GM12878 (cell line): ENCODE results near the gene GLB1L2. TPM values are rescaled to one million over a fixed set of nuclear protein-coding genes. Genes with fewer than 3 reads are reported as not detected.

Experiments used
- ATAC-seq: fragments of 200-7000 bp; cut with Tn5 transposase; 3 replicates; pipeline ENCODE4 v1.9.1; 2020; ENCODE audit warnings: mild to moderate bottlenecking, moderate library complexity
- BruUV-seq: library from RNA; stranded (reverse); fragments of 400-500 nt; replicated peaks from 2 replicates; lab custom pipeline; 2021; lab: Mats Ljungman, UMichigan
- CTCF ChIA-PET: fragments of 300-600 bp; sonication (Branson Sonifier 250); formaldehyde crosslinking; extraction: SDS; loops from one replicate; lab custom pipeline; 2021; ENCODE audit warnings: inconsistent platforms; lab: Yijun Ruan, JAX
- POLR2A ChIA-PET: fragments of 350-600 bp; formaldehyde crosslinking; extraction: SDS; loops from one replicate; lab custom pipeline; 2021; ENCODE audit warnings: inconsistent platforms; lab: Charles Lee
- RAD21 ChIA-PET: fragments of 300-600 bp; sonication (Branson Sonifier 250); formaldehyde crosslinking; loops from one replicate; lab custom pipeline; 2023; ENCODE audit warnings: antibody characterized with exemption; ENCODE audit not compliant: unreplicated experiment; lab: Charles Lee
- SMC1A ChIA-PET: fragments of 300-600 bp; sonication (Branson Sonifier 250); formaldehyde crosslinking; loops from one replicate; lab custom pipeline; 2023; ENCODE audit not compliant: unreplicated experiment, uncharacterized antibody; lab: Charles Lee
- DNase-seq: peaks from one replicate; pipeline ENCODE4 v3.0.0-alpha.2; 2011; ENCODE audit warnings: low read depth, low spot score
- FAIRE-seq: peaks from 3 replicates; lab custom pipeline; 2011; peaks lifted over from hg19 to GRCh38; lab: Jason Lieb, UNC
- H2AFZ ChIP-seq: 2 replicates; pipeline ENCODE4 v1.6.0; 2011; ENCODE audit warnings: low read depth, low read length, control low read depth; ENCODE audit not compliant: control insufficient read depth
- H3K27ac ChIP-seq: 2 replicates; pipeline ENCODE4 v1.5.1; 2011; ENCODE audit warnings: control low read depth; ENCODE audit not compliant: control insufficient read depth, insufficient read depth
- H3K27me3 ChIP-seq, 2 experiments: replicated peaks in 1 of 2; 2 replicates each; pipeline versions ENCODE4 v1.6.0 to v1.6.1; 2011; ENCODE audit warnings: low read length in 1 of 2; ENCODE audit not compliant: control insufficient read depth in 2 of 2, insufficient read depth in 2 of 2
- H3K36me3 ChIP-seq, 2 experiments: 2 replicates each; pipeline ENCODE4 v1.5.1; 2011; ENCODE audit warnings: low read length in 1 of 2; ENCODE audit not compliant: control insufficient read depth in 2 of 2, insufficient read depth in 2 of 2
- H3K4me1 ChIP-seq: 2 replicates; pipeline ENCODE4 v1.6.1; 2011; ENCODE audit warnings: mild to moderate bottlenecking, low read length, moderate library complexity, mixed read lengths; ENCODE audit not compliant: control insufficient read depth, insufficient read depth
- H3K4me2 ChIP-seq: 2 replicates; pipeline ENCODE4 v1.6.0; 2011; ENCODE audit warnings: control low read depth; ENCODE audit not compliant: control insufficient read depth, insufficient read depth
- H3K4me3 ChIP-seq: fragments of 200-600 bp; sonication (generic); 2 replicates; pipeline ENCODE4 v1.5.1; 2016
- H3K79me2 ChIP-seq: 2 replicates; pipeline ENCODE4 v1.6.0; 2011; ENCODE audit warnings: low read length; ENCODE audit not compliant: control insufficient read depth, insufficient read depth
- H3K9ac ChIP-seq: 2 replicates; pipeline ENCODE4 v1.8.0; 2011; ENCODE audit warnings: low read length, control low read depth, mixed read lengths; ENCODE audit not compliant: control insufficient read depth, insufficient read depth
- H3K9me3 ChIP-seq: replicated peaks from 3 replicates; pipeline ENCODE4 v1.5.1; 2011; ENCODE audit warnings: mild to moderate bottlenecking, low read length; ENCODE audit not compliant: control insufficient read depth, insufficient read depth
- H4K20me1 ChIP-seq: 2 replicates; pipeline ENCODE4 v1.6.0; 2011; ENCODE audit not compliant: control insufficient read depth, insufficient read depth
- ATF2 ChIP-seq: IDR thresholded peaks from 2 replicates; pipeline ENCODE4 v1.6.1; 2012; ENCODE audit warnings: low read length, inconsistent platforms
- CHD1 ChIP-seq: IDR thresholded peaks from 2 replicates; pipeline ENCODE4 v1.6.1; 2012; ENCODE audit warnings: low read depth, low read length, improper control_type of control experiment
- CHD4 ChIP-seq: fragments of 200-600 bp; sonication (generic); IDR thresholded peaks from 2 replicates; pipeline ENCODE4 v1.6.1; 2016; ENCODE audit warnings: mild to moderate bottlenecking
- CREB1 ChIP-seq: IDR thresholded peaks from 2 replicates; pipeline ENCODE4 v1.6.1; 2012; ENCODE audit warnings: low read depth, mild to moderate bottlenecking, inconsistent platforms
- ETV6 ChIP-seq, 2 experiments: fragments of 450-650 bp in 1 of 2; IDR thresholded peaks in 1 of 2; conservative IDR thresholded peaks in 1 of 2; 2 replicates each; pipeline ENCODE4 v1.6.1; 2014; ENCODE audit warnings: antibody characterized with exemption in 1 of 2, borderline replicate concordance in 1 of 2, low read depth in 1 of 2, mild to moderate bottlenecking in 1 of 2, moderate library complexity in 1 of 2
- GATAD2B ChIP-seq: fragments of 450-650 bp; conservative IDR thresholded peaks from 2 replicates; pipeline ENCODE4 v1.6.1; 2017; ENCODE audit warnings: low read depth, mild to moderate bottlenecking, moderate library complexity
- IRF5 ChIP-seq: fragments of 450-650 bp; IDR thresholded peaks from 2 replicates; pipeline ENCODE4 v1.6.1; 2017; ENCODE audit warnings: borderline replicate concordance
- KAT2A ChIP-seq: conservative IDR thresholded peaks from 2 replicates; pipeline ENCODE4 v1.6.1; 2011; ENCODE audit warnings: low read depth, low read length; ENCODE audit not compliant: control insufficient read depth
- MAX ChIP-seq: IDR thresholded peaks from 2 replicates; pipeline ENCODE4 v1.6.1; 2012; ENCODE audit warnings: low read depth, low read length, improper control_type of control experiment
- MTA2 ChIP-seq: fragments of 450-650 bp; IDR thresholded peaks from 2 replicates; pipeline ENCODE4 v1.6.1; 2016; ENCODE audit warnings: low read depth, mild to moderate bottlenecking, moderate library complexity
- NFXL1 ChIP-seq: fragments of 450-650 bp; IDR thresholded peaks from 2 replicates; pipeline ENCODE4 v1.6.1; 2017; ENCODE audit warnings: antibody characterized with exemption, mild to moderate bottlenecking, borderline replicate concordance
- RELB ChIP-seq: fragments of 450-650 bp; IDR thresholded peaks from 2 replicates; pipeline ENCODE4 v1.6.1; 2017; ENCODE audit warnings: low read depth, mild to moderate bottlenecking, moderate library complexity
- SRF ChIP-seq, 2 experiments: IDR thresholded peaks; 2 replicates each; pipeline ENCODE4 v1.6.1; 2011; ENCODE audit warnings: low read depth in 2 of 2, low read length in 2 of 2, mild to moderate bottlenecking in 1 of 2, moderate library complexity in 1 of 2
- TCF7 ChIP-seq: IDR thresholded peaks from 2 replicates; pipeline ENCODE4 v1.6.1; 2014; ENCODE audit warnings: antibody characterized with exemption, borderline replicate concordance
- ZNF687 ChIP-seq: fragments of 450-650 bp; IDR thresholded peaks from 2 replicates; pipeline ENCODE4 v1.6.1; 2017; ENCODE audit warnings: mild to moderate bottlenecking, moderate library complexity
- WGBS: methylation state at CpG from one replicate; pipeline ENCODE4 v1.1.6; 2016; ENCODE audit warnings: low lambda C conversion rate; ENCODE audit not compliant: insufficient replicate concordance, insufficient coverage; ENCODE audit errors: missing lambda C conversion rate; 5-methylcytosine and 5-hydroxymethylcytosine counted together
- in situ Hi-C: fragments of 300-500 bp; cut with MboI; formaldehyde crosslinking; loops from 9 replicates; pipeline ENCODE4 v1.14.3; 2018; ENCODE audit warnings: mixed read lengths
- intact Hi-C: fragments of 100-400 bp; cut with micrococcal nuclease; formaldehyde crosslinking; loops from one replicate; pipeline ENCODE4 v1.14.2; 2022; ENCODE audit not compliant: unreplicated experiment
- polyA plus RNA-seq, 11 experiments: library from polyadenylated mRNA; depleted of rRNA in 4 of 11; unstranded in 6 of 11; stranded (reverse) in 5 of 11; fragments of >200 nt; fragmentation: Nextera tagmentation in 4 of 11; fragmentation: Illumina TruSeq in 1 of 11; extraction: Ambion mirVana in 4 of 11; extraction: Trizol in 1 of 11; gene quantifications; 1 replicate in 1 of 11; 2 replicates in 10 of 11; pipeline versions ENCODE4 v1.2.1 to v1.2.3, GENCODE V29; 2011 to 2016; ENCODE audit warnings: inconsistent platforms in 2 of 11, missing spikeins in 2 of 11, low read depth in 1 of 11
- total RNA-seq, 4 experiments: library from RNA; depleted of rRNA in 3 of 4; stranded (reverse); fragments of >200 nt in 3 of 4; fragmentation: Illumina TruSeq in 1 of 4; extraction: Trizol in 1 of 4; gene quantifications; 2 replicates each; pipeline versions ENCODE4 v1.2.1 to v1.2.3, GENCODE V29; 2013 to 2021

The GLB1L2 gene
- total and polyA plus RNA-seq, 10 of the 15 experiments (the other 5 are each of a cell fraction or from before 2014, with no cell fraction given), result 0.04 to 0.85 (median 0.49) TPM

GRCh38 chr11:134407321-134407828 is 75.6 kb downstream of the GLB1L2 start:
- Histone ChIP-seq H3K79me2 (no peaks in the 10 kb centered on the region), H4K20me1 (no peaks in the 10 kb centered on the region), H3K36me3 (no peaks in the 10 kb centered on the region), H3K27ac (no peak overlapping the region), H3K4me2 (no peak overlapping the region), H3K27me3 (peaks cover 2 to 8% of the 10 kb centered on the region in 2 experiments; a peak in 2 of 4 replicates), H3K9me3 (no peaks in the 10 kb centered on the region), H2AFZ (no peak overlapping the region), H3K4me3 (no peak overlapping the region), H3K9ac (no peak overlapping the region), H3K4me1 (no peaks in the 10 kb centered on the region)
- DNase-seq (no peak), FAIRE-seq (no peak), ATAC-seq (no peak)
- in situ Hi-C loops (no loop called here), intact Hi-C loops (no loop called here)
- RAD21 ChIA-PET, result no interaction called here
- no TSS peak for BruUV-seq
- CTCF ChIA-PET, result no interaction called here
- POLR2A ChIA-PET, result no interaction called here
- SMC1A ChIA-PET, result no interaction called here
- 58% methylated on average over 12 of the region's 12 CpGs for WGBS
- TF ChIP-seq ETV6 (conservative IDR thresholded peaks at IDR 0.05 in 1 of 2, IDR thresholded peaks at IDR 0.05 in 1 of 2; ENCODE audit: borderline replicate concordance in 1 of 2, low read depth in 1 of 2) (no peak), CHD1 (no peak), GATAD2B (no peak), CHD4 (no peak), NFXL1 (no peak), RELB (no peak), ATF2 (no peak), ZNF687 (no peak), CREB1 (no peak), KAT2A (no peak), SRF (IDR thresholded peaks at IDR 0.05; ENCODE audit: low read depth in 2 of 2, low read length in 2 of 2) (no peak), IRF5 (no peak), TCF7 (no peak), MAX (no peak), MTA2 (no peak)
